Progenitor cell of endocrine pancreas (in vitro differentiated cells): ENCODE data around the gene DNM3. TPM values are rescaled to one million over a fixed set of nuclear protein-coding genes. Genes with fewer than 3 reads are reported as not detected.
"Not testable (repeated sequence)": the region's sequence is repeated elsewhere in the genome, so short reads cannot be mapped to it uniquely, and the experiment has no call there.

Experiments used
- DNase-seq: peaks from one replicate; pipeline ENCODE4 v3.0.0; 2021; ENCODE audit warnings: low spot score; ENCODE audit not compliant: unreplicated experiment
- H3K27ac Mint-ChIP-seq: 2 replicates; pipeline ENCODE4 v1.8.0; 2021; ENCODE audit warnings: mild to moderate bottlenecking, moderate library complexity, mixed read lengths
- H3K27me3 Mint-ChIP-seq: 2 replicates; pipeline ENCODE4 v1.8.0; 2021; ENCODE audit warnings: mixed read lengths
- H3K36me3 Mint-ChIP-seq: 2 replicates; pipeline ENCODE4 v1.8.0; 2022; ENCODE audit warnings: mixed read lengths; ENCODE audit not compliant: insufficient read depth
- H3K4me1 Mint-ChIP-seq: 2 replicates; pipeline ENCODE4 v1.8.0; 2021; ENCODE audit warnings: low read depth, mixed read lengths
- H3K4me3 Mint-ChIP-seq: 2 replicates; pipeline ENCODE4 v1.8.0; 2021; ENCODE audit warnings: low read depth, mild to moderate bottlenecking, moderate library complexity, mixed read lengths
- H3K9me3 Mint-ChIP-seq: 2 replicates; pipeline ENCODE4 v1.8.0; 2021; ENCODE audit warnings: low read depth, mixed read lengths
- CTCF ChIP-seq: fragments of 200-600 bp; sonication (generic); IDR thresholded peaks from one replicate; pipeline ENCODE4 v1.5.0; 2021; ENCODE audit warnings: antibody characterized with exemption, mild to moderate bottlenecking; ENCODE audit not compliant: unreplicated experiment
- total RNA-seq: library from RNA; stranded (reverse); gene quantifications from 2 replicates; pipeline ENCODE4 v1.2.1, GENCODE V29; 2021

DNM3 gene
- total RNA-seq, 1 donor from 2014 or later: 0.48 TPM

GRCh38 chr1:172043900-172044299 lies 202.6 kb downstream of the DNM3 start:
- no peaks in the 10 kb centered on the region for H3K4me1 Mint-ChIP-seq
- TF ChIP-seq CTCF: no peak

GRCh38 chr1:172051898-172052297 lies 210.6 kb downstream of the DNM3 start:
- Mint-ChIP-seq H3K9me3 (no peaks in the 10 kb centered on the region), H3K4me3 (no peak overlapping the region), H3K27ac (no peak overlapping the region), H3K36me3 (no peaks in the 10 kb centered on the region), H3K4me1 (peaks cover 2% of the 10 kb centered on the region), H3K27me3 (no peaks in the 10 kb centered on the region)
- TF ChIP-seq CTCF: no peak
- no peak for DNase-seq

More at GRCh38 chr1:172043900-172044299, 202.6 kb downstream of the DNM3 start:
- Mint-ChIP-seq H3K27ac (no peak overlapping the region), H3K27me3 (no peaks in the 10 kb centered on the region), H3K36me3 (peaks cover 2% of the 10 kb centered on the region), H3K9me3 (no peaks in the 10 kb centered on the region), H3K4me3 (no peak overlapping the region)
- DNase-seq: no peak

- H3K27ac Mint-ChIP-seq: no peak overlapping the region
- H3K4me3 Mint-ChIP-seq: no peak overlapping the region
Observed at GRCh38 chr1:172054172-172054571, 212.9 kb downstream of the DNM3 start.

GRCh38 chr1:172055816-172056419 lies 214.6 kb downstream of the DNM3 start:
- not testable (repeated sequence) for H3K27ac Mint-ChIP-seq, H3K4me3 Mint-ChIP-seq, DNase-seq, H3K4me1 Mint-ChIP-seq, H3K27me3 Mint-ChIP-seq, H3K36me3 Mint-ChIP-seq, H3K9me3 Mint-ChIP-seq

More at GRCh38 chr1:172054172-172054571, 212.9 kb downstream of the DNM3 start:
- H3K36me3 Mint-ChIP-seq: no peaks in the 10 kb centered on the region
- no peaks in the 10 kb centered on the region for H3K27me3 Mint-ChIP-seq
- H3K4me1 Mint-ChIP-seq: peaks cover 2% of the 10 kb centered on the region
- TF ChIP-seq CTCF: no peak
- DNase-seq: no peak
- H3K9me3 Mint-ChIP-seq: no peaks in the 10 kb centered on the region

- Mint-ChIP-seq H3K27me3 (no peaks in the 10 kb centered on the region), H3K4me1 (peaks cover 5% of the 10 kb centered on the region), H3K27ac (no peak overlapping the region), H3K4me3 (no peak overlapping the region), H3K36me3 (no peaks in the 10 kb centered on the region), H3K9me3 (no peaks in the 10 kb centered on the region)
- DNase-seq: no peak
- no peak for TF ChIP-seq CTCF
Observed at GRCh38 chr1:172068334-172068733, 227.0 kb downstream of the DNM3 start.

- no peak overlapping the region for H3K27ac Mint-ChIP-seq
- H3K4me1 Mint-ChIP-seq: peaks cover 5% of the 10 kb centered on the region
- no peaks in the 10 kb centered on the region for H3K27me3 Mint-ChIP-seq
- DNase-seq: no peak
- TF ChIP-seq CTCF: no peak
- H3K9me3 Mint-ChIP-seq: no peaks in the 10 kb centered on the region
- no peaks in the 10 kb centered on the region for H3K36me3 Mint-ChIP-seq
- no peak overlapping the region for H3K4me3 Mint-ChIP-seq
Observed at GRCh38 chr1:172069051-172069450, 227.8 kb downstream of the DNM3 start.
